Parathyroid adenoma (tissue), 2 donors: ENCODE results near the gene PER2.

Experiments used
- H2AFZ ChIP-seq: fragments of 300-600 bp; sonication (generic); one replicate; pipeline ENCODE4 v1.7.0; 2017; ENCODE audit warnings: antibody characterized with exemption, mild to moderate bottlenecking
- H3K27ac ChIP-seq: fragments of 300-600 bp; sonication (generic); one replicate; pipeline ENCODE4 v1.7.0; 2017
- H3K27me3 ChIP-seq: fragments of 300-600 bp; sonication (generic); one replicate; pipeline ENCODE4 v1.7.0; 2017; ENCODE audit warnings: low read length; ENCODE audit not compliant: control insufficient read depth, insufficient read depth
- H3K36me3 ChIP-seq: fragments of 300-600 bp; sonication (generic); one replicate; pipeline ENCODE4 v1.7.0; 2017; ENCODE audit warnings: low read length; ENCODE audit not compliant: control insufficient read depth, insufficient read depth
- H3K4me1 ChIP-seq: fragments of 300-600 bp; sonication (generic); one replicate; pipeline ENCODE4 v1.7.0; 2017; ENCODE audit warnings: control low read depth
- H3K4me2 ChIP-seq: fragments of 300-600 bp; sonication (generic); one replicate; pipeline ENCODE4 v1.7.0; 2017; ENCODE audit warnings: low read length
- H3K4me3 ChIP-seq: fragments of 300-600 bp; sonication (generic); one replicate; pipeline ENCODE4 v1.7.0; 2017; ENCODE audit warnings: low read depth, low read length
- H3K79me2 ChIP-seq: fragments of 300-600 bp; sonication (generic); one replicate; pipeline ENCODE4 v1.7.0; 2017; ENCODE audit warnings: control low read depth
- H3K9ac ChIP-seq: fragments of 300-600 bp; sonication (generic); one replicate; pipeline ENCODE4 v1.7.0; 2017; ENCODE audit warnings: mild to moderate bottlenecking
- H3K9me3 ChIP-seq: fragments of 300-600 bp; sonication (generic); one replicate; pipeline ENCODE4 v1.7.0; 2017; ENCODE audit warnings: low read length; ENCODE audit not compliant: control insufficient read depth
- TF ChIP-seq, protein P1 (sequence below): fragments of 300-600 bp; sonication (generic); IDR thresholded peaks from one replicate; pipeline ENCODE4 v1.7.0; 2017; ENCODE audit warnings: antibody characterized with exemption, mild to moderate bottlenecking
- donor health status: primary hyperparathyroidism.

The PER2 gene

GRCh38 chr2:238241970-238242369 lies 46.4 kb downstream of the PER2 start:
- Histone ChIP-seq H3K9me3 (no peaks in the 10 kb centered on the region), H3K36me3 (no peaks in the 10 kb centered on the region), H3K9ac (no peak overlapping the region), H2AFZ (no peak overlapping the region), H3K27ac (no peak overlapping the region), H3K79me2 (no peaks in the 10 kb centered on the region), H3K4me3 (no peak overlapping the region), H3K27me3 (no peaks in the 10 kb centered on the region), H3K4me1 (no peaks in the 10 kb centered on the region), H3K4me2 (no peak overlapping the region)
- TF ChIP-seq, protein P1, sequence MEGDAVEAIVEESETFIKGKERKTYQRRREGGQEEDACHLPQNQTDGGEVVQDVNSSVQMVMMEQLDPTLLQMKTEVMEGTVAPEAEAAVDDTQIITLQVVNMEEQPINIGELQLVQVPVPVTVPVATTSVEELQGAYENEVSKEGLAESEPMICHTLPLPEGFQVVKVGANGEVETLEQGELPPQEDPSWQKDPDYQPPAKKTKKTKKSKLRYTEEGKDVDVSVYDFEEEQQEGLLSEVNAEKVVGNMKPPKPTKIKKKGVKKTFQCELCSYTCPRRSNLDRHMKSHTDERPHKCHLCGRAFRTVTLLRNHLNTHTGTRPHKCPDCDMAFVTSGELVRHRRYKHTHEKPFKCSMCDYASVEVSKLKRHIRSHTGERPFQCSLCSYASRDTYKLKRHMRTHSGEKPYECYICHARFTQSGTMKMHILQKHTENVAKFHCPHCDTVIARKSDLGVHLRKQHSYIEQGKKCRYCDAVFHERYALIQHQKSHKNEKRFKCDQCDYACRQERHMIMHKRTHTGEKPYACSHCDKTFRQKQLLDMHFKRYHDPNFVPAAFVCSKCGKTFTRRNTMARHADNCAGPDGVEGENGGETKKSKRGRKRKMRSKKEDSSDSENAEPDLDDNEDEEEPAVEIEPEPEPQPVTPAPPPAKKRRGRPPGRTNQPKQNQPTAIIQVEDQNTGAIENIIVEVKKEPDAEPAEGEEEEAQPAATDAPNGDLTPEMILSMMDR, result no peak

- H3K4me3 ChIP-seq, result no peak overlapping the region
- H3K79me2 ChIP-seq, result no peaks in the 10 kb centered on the region
- no peak overlapping the region for H3K27ac ChIP-seq
- no peaks in the 10 kb centered on the region for H3K27me3 ChIP-seq
- peak overlapping the region; percentile 61 for H2AFZ ChIP-seq
- H3K9me3 ChIP-seq, result no peaks in the 10 kb centered on the region
- no peaks in the 10 kb centered on the region for H3K4me1 ChIP-seq
- TF ChIP-seq, protein P1, result no peak
- no peaks in the 10 kb centered on the region for H3K36me3 ChIP-seq
- H3K4me2 ChIP-seq, result peak overlapping the region; percentile 25
- H3K9ac ChIP-seq, result no peak overlapping the region
Measured at GRCh38 chr2:238240757-238241711, 47.4 kb downstream of the PER2 start.

- no peak within 1 kb of the TSS for H3K27ac ChIP-seq
Measured at GRCh38 chr2:238239863-238240756, 48.3 kb downstream of the PER2 start, which contains the start of gene HES6. HES6 (minus strand) TSS chr2:238240038; CDS start chr2:238239905, 133 bp downstream.

GRCh38 chr2:238239543-238239862 lies 48.9 kb downstream of the PER2 start:
- Histone ChIP-seq H3K36me3 (no peaks in the 10 kb centered on the region), H3K27ac (no peak overlapping the region), H3K9ac (no peak overlapping the region), H3K79me2 (no peaks in the 10 kb centered on the region), H3K9me3 (no peaks in the 10 kb centered on the region), H3K4me3 (peak overlapping the region; percentile 34), H3K4me1 (no peaks in the 10 kb centered on the region), H3K4me2 (peak overlapping the region; percentile 90), H3K27me3 (no peaks in the 10 kb centered on the region), H2AFZ (peak overlapping the region; percentile 86)
- TF ChIP-seq, protein P1, result no peak

More at GRCh38 chr2:238239863-238240756, 48.3 kb downstream of the PER2 start, which contains the start of gene HES6:
- H3K4me3 ChIP-seq, result peak within 1 kb of the TSS; percentile 34
- H3K79me2 ChIP-seq, result no peaks in the 10 kb centered on the region
- no peaks in the 10 kb centered on the region for H3K9me3 ChIP-seq
- H3K4me1 ChIP-seq, result no peaks in the 10 kb centered on the region
- no peaks in the 10 kb centered on the region for H3K36me3 ChIP-seq
- H3K4me2 ChIP-seq, result peak within 1 kb of the TSS; percentile 90
- no peak within 1 kb of the TSS for H3K9ac ChIP-seq
- H2AFZ ChIP-seq, result peak within 1 kb of the TSS; percentile 86
- TF ChIP-seq, protein P1, result no peak
- no peaks in the 10 kb centered on the region for H3K27me3 ChIP-seq
